OCI-LY7 (cell line): ENCODE measurements around the gene SMYD3.

ENCODE experiments used
- CTCF ChIP-seq: fragments of 200-600 bp; sonication (generic); conservative IDR thresholded peaks from 2 replicates; pipeline ENCODE4 v1.5.1; 2014; ENCODE audit warnings: mild to moderate bottlenecking, antibody characterized with exemption, low read length, moderate library complexity, mixed read lengths
- EZH2phosphoT487 ChIP-seq: fragments of 200-600 bp; sonication (generic); IDR thresholded peaks from 2 replicates; pipeline ENCODE4 v1.6.1; 2018; ENCODE audit warnings: low read depth, borderline replicate concordance, mild to moderate bottlenecking, mixed run types, antibody characterized with exemption, low read length, moderate library complexity, mixed read lengths

- TF ChIP-seq CTCF: no peak
- no peak for TF ChIP-seq EZH2phosphoT487
These were observed 558.3 kb downstream of the SMYD3 start for GRCh38 chr1:245948786-245949185.
